ENCODE results near the gene CDKN2C.

- no peak for TF ChIP-seq CTCF (conservative IDR thresholded peaks at IDR 0.05 in 1 of 2, IDR thresholded peaks at IDR 0.05 in 1 of 2; ENCODE audit: low read depth in 1 of 2, low read length in 2 of 2)
- TF ChIP-seq EZH2 (IDR thresholded peaks at IDR 0.05; ENCODE audit: low read length, missing control alignments) = no peak
Measured at GRCh38 chr1:50934838-50935237, 35.2 kb upstream of the CDKN2C start.
